Stomach (tissue), 9 donors: ENCODE data around the gene CMTM6. TPM values are rescaled to one million over a fixed set of nuclear protein-coding genes. Genes with fewer than 3 reads are reported as not detected.
A peak's percentile ranks its signal among the peaks of the same experiment; 100 is the strongest.

ENCODE experiments used
- DNase-seq, 2 donors: peaks; one replicate each; pipeline versions ENCODE4 v3.0.0 to v3.0.0-alpha.2; 2013 to 2019
- H3K27ac ChIP-seq, 5 donors: fragments of 200-600 bp in 4 of 5; sonication (generic) in 4 of 5; one replicate each; pipeline ENCODE4 v1.5.1; 2013 to 2019; ENCODE audit warnings: mild to moderate bottlenecking in 1 of 5, moderate library complexity in 1 of 5
- H3K27me3 ChIP-seq, 3 donors: fragments of 200-600 bp; sonication (generic); one replicate each; pipeline ENCODE4 v1.5.1; 2017 to 2019; ENCODE audit warnings: mixed run types in 1 of 3
- H3K36me3 ChIP-seq, 4 donors: fragments of 200-600 bp; sonication (generic); 1 replicate in 3 of 4; 2 replicates in 1 of 4; pipeline ENCODE4 v1.5.1; 2016 to 2019
- H3K4me1 ChIP-seq, 4 donors: fragments of 200-600 bp; sonication (generic); one replicate each; pipeline ENCODE4 v1.5.1; 2016 to 2019
- H3K4me3 ChIP-seq, 4 donors: fragments of 200-600 bp; sonication (generic) in 3 of 4; one replicate each; pipeline ENCODE4 v1.5.1; 2016 to 2019; ENCODE audit warnings: mild to moderate bottlenecking in 1 of 4
- H3K9me3 ChIP-seq, 4 donors: fragments of 200-600 bp; sonication (generic); one replicate each; pipeline ENCODE4 v1.5.1; 2016 to 2019
- CTCF ChIP-seq, 7 experiments: fragments of 450-650 bp in 4 of 7; fragments of 200-600 bp in 3 of 7; sonication (generic) in 3 of 7; IDR thresholded peaks; one replicate each; pipeline ENCODE4 v1.5.1; 2016 to 2019; ENCODE audit warnings: antibody characterized with exemption in 7 of 7, control low read depth in 2 of 7, mild to moderate bottlenecking in 1 of 7
- EP300 ChIP-seq: sonication (generic); formaldehyde crosslinking; IDR thresholded peaks from one replicate; pipeline ENCODE4 v1.6.1; 2017; ENCODE audit warnings: antibody characterized with exemption
- POLR2A ChIP-seq, 4 donors: fragments of 450-650 bp; IDR thresholded peaks; one replicate each; pipeline ENCODE4 v1.6.1; 2016; ENCODE audit warnings: antibody characterized with exemption in 4 of 4, control low read depth in 2 of 4, mild to moderate bottlenecking in 1 of 4, moderate library complexity in 1 of 4
- POLR2AphosphoS5 ChIP-seq, 3 donors: sonication (generic); formaldehyde crosslinking; IDR thresholded peaks; one replicate each; pipeline ENCODE4 v1.6.1; 2016; ENCODE audit warnings: antibody characterized with exemption in 3 of 3
- whole genome bisulfite sequencing, 5 donors: extraction: QIAGEN DNeasy Blood & Tissue Kit in 3 of 5; methylation state at CpG; one replicate each; pipeline versions ENCODE4 v1.1.5 to v1.1.7; 2013 to 2018; 5-methylcytosine and 5-hydroxymethylcytosine counted together
- intact Hi-C: fragments of 100-400 bp; cut with DNase I; formaldehyde crosslinking; loops from one replicate; pipeline ENCODE4 v1.15.1; 2023; ENCODE audit warnings: low total_unique reads
- polyA plus RNA-seq, 3 donors: library from polyadenylated mRNA; stranded (reverse); fragments of 200-250 nt; gene quantifications; one replicate each; pipeline ENCODE4 v1.2.3, GENCODE V29; 2013
- total RNA-seq, 5 donors: library from RNA; depleted of rRNA; stranded (reverse); fragments of >200 nt; gene quantifications; one replicate each; pipeline versions ENCODE4 v1.1.0 to v1.2.3, GENCODE V29; 2014 to 2016
- donor health status: healthy with polysubstance abuse.
- donor health status: Bipolar disorder and iron deficiency.
- donor health status: healthy.

Gene CMTM6
- total and polyA plus RNA-seq, 8 donors = 5.8 to 133 (median 15.2) TPM

GRCh38 chr3:32484436-32484835, 18.2 kb downstream of the CMTM6 start:
- WGBS, 5 donors = 85 to 92% (median 89%) methylated on average over 6 of the region's 6 CpGs
- Histone ChIP-seq H3K27me3 (no peaks in the 10 kb centered on the region), H3K4me1 (peaks cover 0 to 9% (median 0%) of the 10 kb centered on the region in 4 donors), H3K4me3 (no peak overlapping the region), H3K36me3 (peaks cover 12 to 60% (median 49%) of the 10 kb centered on the region in 4 donors), H3K27ac (peak overlapping the region in 2 of 5 donors; percentile 47 to 66), H3K9me3 (no peaks in the 10 kb centered on the region)
- intact Hi-C loops = no loop called here
- DNase-seq = no peak
- TF ChIP-seq CTCF (IDR thresholded peaks at IDR 0.05) = no peak

- Histone ChIP-seq H3K4me3 (no peak overlapping the region), H3K9me3 (no peaks in the 10 kb centered on the region), H3K4me1 (peaks cover 0 to 9% (median 0%) of the 10 kb centered on the region in 4 donors), H3K27ac (peak overlapping the region in 2 of 5 donors; percentile 47 to 66), H3K27me3 (no peaks in the 10 kb centered on the region), H3K36me3 (peaks cover 12 to 61% (median 52%) of the 10 kb centered on the region in 4 donors)
- intact Hi-C loops = no loop called here
- no peak for TF ChIP-seq POLR2AphosphoS5 (IDR thresholded peaks at IDR 0.05)
- 39 to 63% (median 46%) methylated on average over 1 of the region's 1 CpG for WGBS, 5 donors
- no peak for DNase-seq
Measured at GRCh38 chr3:32483772-32484171, 18.9 kb downstream of the CMTM6 start.

GRCh38 chr3:32482693-32483092, 20.0 kb downstream of the CMTM6 start:
- no peak for TF ChIP-seq CTCF (IDR thresholded peaks at IDR 0.05)
- no peak for TF ChIP-seq POLR2A (IDR thresholded peaks at IDR 0.05)
- no peak for TF ChIP-seq POLR2AphosphoS5 (IDR thresholded peaks at IDR 0.05)
- TF ChIP-seq EP300 = no peak
- Histone ChIP-seq H3K9me3 (no peaks in the 10 kb centered on the region), H3K4me3 (no peak overlapping the region), H3K36me3 (peaks cover 12 to 57% (median 49%) of the 10 kb centered on the region in 4 donors), H3K27me3 (no peaks in the 10 kb centered on the region), H3K4me1 (peaks cover 0 to 9% (median 0%) of the 10 kb centered on the region in 4 donors), H3K27ac (no peak overlapping the region)
- no peak for DNase-seq
- WGBS, 5 donors = 82 to 94% (median 87%) methylated on average over 1 of the region's 1 CpG
- intact Hi-C loops = no loop called here

- 89 to 96% (median 94%) methylated on average over 3 of the region's 3 CpGs for WGBS, 5 donors
- intact Hi-C loops = no loop called here
- H3K27ac ChIP-seq = no peak overlapping the region
Measured at GRCh38 chr3:32481791-32482631, 20.6 kb downstream of the CMTM6 start.

More at GRCh38 chr3:32481791-32482631, 20.6 kb downstream of the CMTM6 start:
- TF ChIP-seq POLR2A (IDR thresholded peaks at IDR 0.05) (no peak), CTCF (IDR thresholded peaks at IDR 0.05) (no peak)
- H3K27me3 ChIP-seq = no peaks in the 10 kb centered on the region
- DNase-seq = no peak
- H3K4me3 ChIP-seq = no peak overlapping the region
- H3K4me1 ChIP-seq = peaks cover 0 to 9% (median 0%) of the 10 kb centered on the region in 4 donors
- peaks cover 12 to 50% (median 42%) of the 10 kb centered on the region in 4 donors for H3K36me3 ChIP-seq
- H3K9me3 ChIP-seq = no peaks in the 10 kb centered on the region
